IMR-90 (cell line): Measurements from ENCODE around the gene NPC1.
A peak's percentile ranks its signal among the peaks of the same experiment; 100 is the strongest.

ENCODE experiments used
- CEBPB ChIP-seq: IDR thresholded peaks from 2 replicates; pipeline ENCODE4 v1.6.1; 2012; ENCODE audit warnings: low read depth, low read length, improper control_type of control experiment
- CTCF ChIP-seq: conservative IDR thresholded peaks from 2 replicates; pipeline ENCODE4 v1.5.1; 2012; ENCODE audit warnings: mild to moderate bottlenecking, low read depth, low read length, improper control_type of control experiment
- MXI1 ChIP-seq: IDR thresholded peaks from 2 replicates; pipeline ENCODE4 v1.6.1; 2012; ENCODE audit warnings: low read depth, mild to moderate bottlenecking, low read length, moderate library complexity, borderline replicate concordance
- POLR2A ChIP-seq: IDR thresholded peaks from 2 replicates; pipeline ENCODE4 v1.6.1; 2012; ENCODE audit warnings: mild to moderate bottlenecking, low read depth, low read length
- RAD21 ChIP-seq: IDR thresholded peaks from 2 replicates; pipeline ENCODE4 v1.6.1; 2012; ENCODE audit warnings: low read length, improper control_type of control experiment
- RFX5 ChIP-seq: IDR thresholded peaks from 2 replicates; pipeline ENCODE4 v1.8.0; 2012; ENCODE audit warnings: low read depth, mild to moderate bottlenecking, low read length, moderate library complexity
- USF2 ChIP-seq: fragments of 150-350 bp; IDR thresholded peaks from 2 replicates; pipeline ENCODE4 v1.6.1; 2017; ENCODE audit warnings: mild to moderate bottlenecking, antibody characterized with exemption, low read length, low read depth

GRCh38 chr18:23586249-23587196 lies at the start of gene NPC1:
- TF ChIP-seq RFX5 (no peak), CTCF (peak; percentile 80), MXI1 (peak; percentile 49; the same call in 1 of the 2 replicates), POLR2A (peak; percentile 86), RAD21 (peak; percentile 74), USF2 (no peak), CEBPB (no peak)
